ENCODE data around the gene KIF26B.

Gene KIF26B

GRCh38 chr1:245306628-245307410 is 152.0 kb downstream of the KIF26B start:
- TF ChIP-seq CTCF (IDR thresholded peaks at IDR 0.05), result no peak

GRCh38 chr1:245310571-245311531 is 156.1 kb downstream of the KIF26B start:
- no peak for TF ChIP-seq CTCF (IDR thresholded peaks at IDR 0.05)

- no peak for TF ChIP-seq CTCF (IDR thresholded peaks at IDR 0.05)
Measured at GRCh38 chr1:245311887-245312536, 157.2 kb downstream of the KIF26B start.

DNA sequence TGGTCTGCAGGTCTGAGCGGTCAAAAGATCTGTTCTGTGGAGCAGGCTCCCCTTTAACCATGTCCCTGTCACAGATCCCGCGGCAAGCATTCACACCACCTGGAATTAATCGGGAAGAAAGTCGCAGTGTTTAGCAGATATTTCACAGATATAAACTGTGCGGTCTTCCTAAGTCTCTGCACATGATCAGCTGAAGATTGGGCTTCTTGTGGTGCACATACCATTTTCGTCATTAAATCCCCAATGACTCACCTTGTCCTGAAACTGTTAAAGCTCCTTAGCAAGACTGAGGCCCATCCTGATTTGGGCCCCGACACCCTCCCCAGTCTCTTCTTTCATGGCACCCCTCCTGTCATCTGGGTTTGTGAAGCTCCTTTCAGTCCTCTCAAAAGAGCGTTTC is 158.8 kb downstream of the KIF26B start:
- TF ChIP-seq CTCF (IDR thresholded peaks at IDR 0.05), result no peak

GRCh38 chr1:245316784-245317183 is 162.0 kb downstream of the KIF26B start:
- TF ChIP-seq CTCF (IDR thresholded peaks at IDR 0.05), result no peak

GRCh38 chr1:245317217-245317616 is 162.4 kb downstream of the KIF26B start:
- no peak for TF ChIP-seq CTCF (IDR thresholded peaks at IDR 0.05)

DNA sequence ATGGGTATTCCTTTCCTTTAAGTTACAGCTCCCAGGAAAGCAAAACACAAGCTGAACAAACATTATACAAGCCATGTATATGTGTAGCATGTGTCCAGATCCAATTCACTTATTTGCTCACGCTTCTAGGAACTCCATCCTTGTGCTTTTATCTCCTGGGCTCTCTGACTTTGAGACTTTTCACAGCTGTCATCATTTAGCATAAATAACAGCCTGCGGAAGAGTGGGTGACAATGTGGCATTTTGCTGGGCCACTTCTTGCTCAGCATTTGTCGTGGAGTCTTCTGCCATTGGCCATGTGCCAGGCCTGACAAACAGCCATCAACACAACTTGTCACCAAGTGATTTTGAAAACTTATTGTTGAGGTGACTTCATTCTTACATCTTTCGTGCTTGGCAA is 164.3 kb downstream of the KIF26B start:
- TF ChIP-seq CTCF (IDR thresholded peaks at IDR 0.05), result no peak
